HG03175 (cell line): ENCODE results near the gene ANGEL1.
A peak's percentile ranks its signal among the peaks of the same experiment; 100 is the strongest.

ENCODE experiments used
- ATAC-seq: cut with Tn5 transposase; IDR thresholded peaks from one replicate; pipeline ENCODE4 v1.9.1; 2021; ENCODE audit warnings: mild to moderate bottlenecking, moderate library complexity; ENCODE audit not compliant: unreplicated experiment

ANGEL1 gene

GRCh38 chr14:76826122-76826521 lies 13.4 kb upstream of the ANGEL1 start, which contains the start of gene LRRC74A:
Gene LRRC74A (plus strand): TSS chr14:76826408. CDS start chr14:76826698, 290 bp downstream.
- no peak for ATAC-seq

- no peak for ATAC-seq
These were observed 8.0 kb upstream of the ANGEL1 start for GRCh38 chr14:76820700-76821099.

GRCh38 chr14:76814726-76815645 lies 2.3 kb upstream of the ANGEL1 start:
- ATAC-seq: no peak

- ATAC-seq: peak; percentile 20
These were observed 625 bp downstream of the ANGEL1 start for GRCh38 chr14:76812093-76812421.

GRCh38 chr14:76811561-76811960 lies 1.1 kb downstream of the ANGEL1 start:
- no peak for ATAC-seq

- ATAC-seq: no peak
These were observed 1.7 kb downstream of the ANGEL1 start for GRCh38 chr14:76810953-76811400.

- no peak for ATAC-seq
These were observed 2.2 kb downstream of the ANGEL1 start for GRCh38 chr14:76810525-76810924.

- no peak for ATAC-seq
These were observed 3.7 kb downstream of the ANGEL1 start for GRCh38 chr14:76808990-76809389.

- no peak for ATAC-seq
These were observed 4.7 kb downstream of the ANGEL1 start for GRCh38 chr14:76808011-76808410.

- no peak for ATAC-seq
These were observed 6.2 kb downstream of the ANGEL1 start for GRCh38 chr14:76806446-76806845.

GRCh38 chr14:76793956-76794355 lies 18.7 kb downstream of the ANGEL1 start:
- ATAC-seq: no peak

- ATAC-seq: no peak
These were observed 19.4 kb downstream of the ANGEL1 start for GRCh38 chr14:76793324-76793723.

GRCh38 chr14:76792422-76792821 lies 20.3 kb downstream of the ANGEL1 start:
- ATAC-seq: no peak

GRCh38 chr14:76786601-76787000 lies 26.1 kb downstream of the ANGEL1 start:
- ATAC-seq: no peak

- no peak for ATAC-seq
These were observed 27.8 kb downstream of the ANGEL1 start for GRCh38 chr14:76784881-76785280.

GRCh38 chr14:76784266-76784874 lies 28.3 kb downstream of the ANGEL1 start:
- ATAC-seq: no peak

- ATAC-seq: no peak
These were observed 29.7 kb downstream of the ANGEL1 start for GRCh38 chr14:76782885-76783566.

- ATAC-seq: no peak
These were observed 30.4 kb downstream of the ANGEL1 start for GRCh38 chr14:76782115-76782884.

GRCh38 chr14:76781648-76782051 lies 31.0 kb downstream of the ANGEL1 start:
- ATAC-seq: no peak

GRCh38 chr14:76780875-76781647 lies 31.6 kb downstream of the ANGEL1 start:
- ATAC-seq: no peak
